ENCODE measurements around the gene TXNRD3. TPM values are rescaled to one million over a fixed set of nuclear protein-coding genes. Genes with fewer than 3 reads are reported as not detected.

Gene TXNRD3
- total RNA-seq, 1 donor from 2014 or later: 4.1 TPM

DNA sequence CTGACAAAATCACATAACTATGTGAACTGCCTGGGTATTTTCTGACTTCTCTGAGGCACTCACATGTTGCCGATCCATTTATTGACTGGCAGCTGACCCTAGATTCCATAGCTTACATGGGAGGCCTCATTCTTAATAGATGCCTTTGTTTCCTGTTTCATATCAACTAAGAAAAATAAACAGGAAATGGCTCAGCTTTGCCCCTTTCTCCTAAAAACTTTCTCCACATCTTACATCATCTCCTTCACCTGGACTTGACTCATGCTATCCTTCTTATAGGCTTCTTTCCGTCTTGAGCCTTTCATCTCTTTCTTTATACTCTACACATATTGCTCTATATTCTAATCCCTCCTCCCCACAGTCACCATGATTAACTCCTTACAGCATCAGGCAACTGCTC, 38.0 kb downstream of the TXNRD3 start:
- H3K9me3 ChIP-seq (replicated peaks): no peaks in the 10 kb centered on the region
- no peak overlapping the region for H3K27ac ChIP-seq (replicated peaks)
- H3K27me3 ChIP-seq (ENCODE audit: low read depth): no peaks in the 10 kb centered on the region
- intact Hi-C loops (cut with micrococcal nuclease): no loop called here
- no peak overlapping the region for H3K4me3 ChIP-seq
- peaks cover 14% of the 10 kb centered on the region for H3K4me1 ChIP-seq
- no peak for DNase-seq
- TF ChIP-seq, protein P1, sequence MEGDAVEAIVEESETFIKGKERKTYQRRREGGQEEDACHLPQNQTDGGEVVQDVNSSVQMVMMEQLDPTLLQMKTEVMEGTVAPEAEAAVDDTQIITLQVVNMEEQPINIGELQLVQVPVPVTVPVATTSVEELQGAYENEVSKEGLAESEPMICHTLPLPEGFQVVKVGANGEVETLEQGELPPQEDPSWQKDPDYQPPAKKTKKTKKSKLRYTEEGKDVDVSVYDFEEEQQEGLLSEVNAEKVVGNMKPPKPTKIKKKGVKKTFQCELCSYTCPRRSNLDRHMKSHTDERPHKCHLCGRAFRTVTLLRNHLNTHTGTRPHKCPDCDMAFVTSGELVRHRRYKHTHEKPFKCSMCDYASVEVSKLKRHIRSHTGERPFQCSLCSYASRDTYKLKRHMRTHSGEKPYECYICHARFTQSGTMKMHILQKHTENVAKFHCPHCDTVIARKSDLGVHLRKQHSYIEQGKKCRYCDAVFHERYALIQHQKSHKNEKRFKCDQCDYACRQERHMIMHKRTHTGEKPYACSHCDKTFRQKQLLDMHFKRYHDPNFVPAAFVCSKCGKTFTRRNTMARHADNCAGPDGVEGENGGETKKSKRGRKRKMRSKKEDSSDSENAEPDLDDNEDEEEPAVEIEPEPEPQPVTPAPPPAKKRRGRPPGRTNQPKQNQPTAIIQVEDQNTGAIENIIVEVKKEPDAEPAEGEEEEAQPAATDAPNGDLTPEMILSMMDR (IDR thresholded peaks at IDR 0.05; ENCODE audit: borderline replicate concordance): no peak
- H3K36me3 ChIP-seq: peaks cover 6% of the 10 kb centered on the region

DNA sequence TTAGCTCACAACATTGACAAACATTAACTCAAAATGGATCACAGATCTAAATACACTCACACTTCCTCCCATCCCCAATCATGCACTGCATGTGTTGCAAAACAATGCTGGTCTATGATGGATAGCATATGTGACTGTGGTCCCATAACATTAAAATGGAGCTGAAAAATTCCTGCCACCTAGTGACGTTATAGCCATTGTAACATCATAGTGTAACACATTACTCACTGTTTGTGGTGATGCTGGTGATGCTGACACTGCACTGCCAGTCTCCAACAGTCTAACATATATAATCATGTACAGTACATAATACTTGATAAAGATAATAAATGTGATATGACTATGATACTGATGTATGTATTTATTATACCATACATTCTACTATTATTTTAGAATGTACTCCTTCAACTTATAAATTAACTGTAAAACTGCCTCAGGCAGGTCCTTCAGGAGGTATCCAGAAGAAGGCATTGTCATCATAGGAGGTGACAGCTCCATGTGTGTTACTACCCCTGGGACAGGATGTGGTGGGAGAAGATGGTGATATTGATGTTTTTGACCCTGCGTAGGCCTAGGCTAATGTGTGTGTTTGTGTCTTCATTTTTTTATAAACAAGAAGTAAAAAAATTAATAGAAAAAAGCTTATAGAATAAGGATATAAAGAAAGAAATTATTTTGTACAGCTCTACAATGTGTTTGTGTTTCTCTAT, 41.3 kb downstream of the TXNRD3 start:
- intact Hi-C loops (cut with micrococcal nuclease): no loop called here
- H3K9me3 ChIP-seq (replicated peaks): no peaks in the 10 kb centered on the region
- peaks cover 28% of the 10 kb centered on the region for H3K36me3 ChIP-seq
- no peak overlapping the region for H3K27ac ChIP-seq (replicated peaks)
- H3K27me3 ChIP-seq (ENCODE audit: low read depth): no peaks in the 10 kb centered on the region
- no peak for DNase-seq
- no peak overlapping the region for H3K4me3 ChIP-seq
- no peaks in the 10 kb centered on the region for H3K4me1 ChIP-seq
- TF ChIP-seq, protein P1 (IDR thresholded peaks at IDR 0.05; ENCODE audit: borderline replicate concordance): no peak

DNA sequence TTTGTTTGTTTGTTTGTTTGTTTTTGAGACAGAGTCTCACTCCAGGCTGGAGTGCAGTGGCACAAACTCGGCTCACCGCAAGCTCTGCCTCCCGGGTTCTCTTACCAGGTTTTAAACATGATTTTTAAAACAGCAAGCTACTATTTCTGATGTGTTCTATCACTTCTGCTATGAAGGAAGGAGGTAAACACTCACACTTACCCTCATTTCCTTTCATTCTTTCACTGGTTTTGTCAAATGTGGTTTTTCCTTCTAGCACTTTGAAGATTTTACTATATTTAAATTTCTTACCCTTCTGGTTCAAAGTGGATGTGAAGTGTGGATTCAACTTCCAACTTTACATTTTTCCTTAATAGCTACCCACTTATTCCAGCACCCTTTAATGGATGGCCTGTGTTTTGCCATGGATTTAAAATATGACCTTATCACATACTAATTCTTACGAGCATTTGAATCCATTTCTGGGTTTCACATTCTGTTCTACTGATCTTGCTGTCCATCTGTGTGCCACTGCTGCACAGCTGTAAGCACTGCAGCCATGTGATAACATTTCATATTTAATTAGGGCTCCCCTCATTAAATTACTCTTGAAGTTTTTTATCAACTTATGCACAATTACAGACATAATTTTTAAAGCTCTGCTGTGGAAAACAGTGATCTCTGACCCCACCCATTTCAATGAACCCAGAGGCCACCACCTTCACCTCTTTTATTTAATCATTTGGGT, 42.3 kb downstream of the TXNRD3 start:
- DNase-seq: no peak
- TF ChIP-seq, protein P1 (IDR thresholded peaks at IDR 0.05; ENCODE audit: borderline replicate concordance): no peak
- Histone ChIP-seq H3K4me1 (peaks cover 2% of the 10 kb centered on the region), H3K36me3 (peaks cover 38% of the 10 kb centered on the region), H3K27me3 (ENCODE audit: low read depth) (no peaks in the 10 kb centered on the region), H3K9me3 (replicated peaks) (no peaks in the 10 kb centered on the region), H3K27ac (replicated peaks) (no peak overlapping the region), H3K4me3 (no peak overlapping the region)
- intact Hi-C loops (cut with micrococcal nuclease): no loop called here

DNA sequence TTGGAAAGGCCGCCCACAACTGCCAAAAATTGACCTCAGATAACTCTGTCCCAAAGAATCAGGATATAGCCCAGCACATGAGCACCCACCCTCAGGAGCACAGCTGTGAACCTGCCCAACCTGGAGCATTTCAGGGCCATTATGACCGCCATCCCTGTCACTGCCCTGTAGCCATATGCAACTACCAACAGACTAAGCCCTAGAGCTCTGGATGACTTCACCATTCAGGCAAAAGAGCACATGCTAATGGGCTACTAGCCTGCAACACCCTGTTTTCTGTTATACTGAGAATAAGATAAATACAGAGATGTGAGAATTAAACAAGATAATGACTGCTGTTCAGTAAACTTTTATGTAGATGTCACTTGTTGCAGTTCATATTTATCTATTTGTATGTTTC, 45.0 kb downstream of the TXNRD3 start:
- Histone ChIP-seq H3K27me3 (ENCODE audit: low read depth) (no peaks in the 10 kb centered on the region), H3K4me1 (peaks cover 12% of the 10 kb centered on the region), H3K9me3 (replicated peaks) (no peaks in the 10 kb centered on the region), H3K4me3 (no peak overlapping the region), H3K36me3 (peaks cover 52% of the 10 kb centered on the region), H3K27ac (replicated peaks) (no peak overlapping the region)
- intact Hi-C loops (cut with micrococcal nuclease): no loop called here
- DNase-seq: no peak
- TF ChIP-seq, protein P1 (IDR thresholded peaks at IDR 0.05; ENCODE audit: borderline replicate concordance): no peak

DNA sequence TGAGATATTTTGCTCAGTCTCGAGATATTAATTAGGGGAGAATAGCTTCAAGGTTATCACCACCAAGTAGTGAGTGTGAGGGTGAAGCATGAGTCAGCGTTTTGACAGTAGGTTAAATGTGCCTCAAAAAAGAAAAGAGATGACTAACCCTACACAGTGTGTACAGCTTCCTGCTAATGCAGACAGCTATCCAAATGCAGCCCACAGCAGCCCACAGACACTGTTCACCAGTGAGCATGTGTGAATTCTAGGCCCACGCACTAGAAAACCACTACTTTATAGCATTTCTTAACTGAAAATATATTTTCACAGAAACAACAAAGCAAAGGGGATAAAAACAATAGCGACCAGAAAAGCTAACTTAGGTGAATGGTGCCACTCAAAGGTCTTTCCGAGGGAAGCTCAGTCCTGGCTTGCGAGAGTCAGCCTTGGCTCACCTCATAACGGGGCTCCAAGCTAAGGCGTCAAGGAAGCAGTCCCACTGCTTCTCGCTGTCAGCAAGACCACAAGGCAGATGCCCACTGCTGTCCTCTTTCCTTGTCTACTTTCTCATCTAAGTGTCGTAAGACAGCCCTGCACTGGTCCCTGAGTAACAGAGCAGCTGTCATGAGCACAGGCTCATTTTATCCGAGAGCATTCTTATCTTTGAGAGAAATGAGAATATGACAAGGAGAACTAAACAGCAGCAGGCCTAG, 47.6 kb downstream of the TXNRD3 start:
- intact Hi-C loops (cut with micrococcal nuclease): no loop called here
- TF ChIP-seq, protein P1 (IDR thresholded peaks at IDR 0.05; ENCODE audit: borderline replicate concordance): no peak
- H3K4me1 ChIP-seq: peaks cover 12% of the 10 kb centered on the region
- peaks cover 48% of the 10 kb centered on the region for H3K36me3 ChIP-seq
- no peaks in the 10 kb centered on the region for H3K9me3 ChIP-seq (replicated peaks)
- H3K4me3 ChIP-seq: no peak overlapping the region
- H3K27ac ChIP-seq (replicated peaks): no peak overlapping the region
- DNase-seq: no peak
- no peaks in the 10 kb centered on the region for H3K27me3 ChIP-seq (ENCODE audit: low read depth)

Measured in left ventricle myocardium inferior (tissue), 1 donor.